Adrenal gland (tissue), 5 donors: ENCODE results near the gene SUN1.

Source experiments
- CTCF ChIP-seq, 6 experiments: fragments of 450-650 bp in 4 of 6; fragments of 200-600 bp in 2 of 6; sonication (generic) in 1 of 6; IDR thresholded peaks; 1 replicate in 5 of 6; 2 replicates in 1 of 6; pipeline versions ENCODE4 v1.5.1 to v1.8.0; 2016 to 2021; ENCODE audit warnings: antibody characterized with exemption in 6 of 6, mild to moderate bottlenecking in 2 of 6, moderate library complexity in 1 of 6
- POLR2A ChIP-seq, 2 donors: fragments of 450-650 bp; IDR thresholded peaks; one replicate each; pipeline ENCODE4 v1.6.1; 2017; ENCODE audit warnings: antibody characterized with exemption in 2 of 2, mild to moderate bottlenecking in 2 of 2, moderate library complexity in 1 of 2
- donor health status: DM: no; HTN: no; CAD: no.

- no peak for TF ChIP-seq CTCF (IDR thresholded peaks at IDR 0.05)
- TF ChIP-seq POLR2A (IDR thresholded peaks at IDR 0.05) = no peak
Measured at GRCh38 chr7:854118-854775, 22.0 kb downstream of the SUN1 start.
